ENCODE data around the gene ALDH18A1. TPM values are rescaled to one million over a fixed set of nuclear protein-coding genes. Genes with fewer than 3 reads are reported as not detected.
"Not testable (repeated sequence)": the region's sequence is repeated elsewhere in the genome, so short reads cannot be mapped to it uniquely, and the experiment has no call there.

ALDH18A1 gene
- polyA plus RNA-seq, 1 experiment = 125 TPM

DNA sequence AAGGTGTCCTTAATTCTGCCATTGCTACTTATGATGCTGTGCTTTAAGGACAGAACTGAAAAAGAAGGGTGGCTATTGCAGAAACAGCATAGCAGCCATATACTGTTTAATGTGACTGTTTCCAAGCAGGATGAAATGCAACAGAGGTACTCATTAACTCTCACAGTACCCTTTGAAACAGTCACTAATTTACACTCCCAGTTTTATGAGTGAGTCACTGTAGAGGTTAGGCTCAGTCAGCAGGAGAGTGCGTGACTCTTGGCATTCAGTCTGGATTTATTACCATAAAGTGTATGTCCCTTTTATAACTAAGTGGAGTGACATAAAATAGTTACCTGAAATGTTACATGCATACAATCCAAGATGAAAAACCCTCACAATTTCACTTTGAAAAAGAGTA, 27.7 kb downstream of the ALDH18A1 start:
- no peak for DNase-seq (ENCODE audit: low read depth, low spot score)
- CTCF ChIA-PET = interaction anchor here (1.4 kb wide), 1 partner anchor 28 kb away, joined by 4 read pairs; no protein-coding TSS in a partner anchor
- no peaks in the 10 kb centered on the region for H3K27me3 ChIP-seq (ENCODE audit: control insufficient read depth, insufficient read depth, low read length)
- TF ChIP-seq, protein P1, sequence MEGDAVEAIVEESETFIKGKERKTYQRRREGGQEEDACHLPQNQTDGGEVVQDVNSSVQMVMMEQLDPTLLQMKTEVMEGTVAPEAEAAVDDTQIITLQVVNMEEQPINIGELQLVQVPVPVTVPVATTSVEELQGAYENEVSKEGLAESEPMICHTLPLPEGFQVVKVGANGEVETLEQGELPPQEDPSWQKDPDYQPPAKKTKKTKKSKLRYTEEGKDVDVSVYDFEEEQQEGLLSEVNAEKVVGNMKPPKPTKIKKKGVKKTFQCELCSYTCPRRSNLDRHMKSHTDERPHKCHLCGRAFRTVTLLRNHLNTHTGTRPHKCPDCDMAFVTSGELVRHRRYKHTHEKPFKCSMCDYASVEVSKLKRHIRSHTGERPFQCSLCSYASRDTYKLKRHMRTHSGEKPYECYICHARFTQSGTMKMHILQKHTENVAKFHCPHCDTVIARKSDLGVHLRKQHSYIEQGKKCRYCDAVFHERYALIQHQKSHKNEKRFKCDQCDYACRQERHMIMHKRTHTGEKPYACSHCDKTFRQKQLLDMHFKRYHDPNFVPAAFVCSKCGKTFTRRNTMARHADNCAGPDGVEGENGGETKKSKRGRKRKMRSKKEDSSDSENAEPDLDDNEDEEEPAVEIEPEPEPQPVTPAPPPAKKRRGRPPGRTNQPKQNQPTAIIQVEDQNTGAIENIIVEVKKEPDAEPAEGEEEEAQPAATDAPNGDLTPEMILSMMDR (IDR thresholded peaks at IDR 0.05; ENCODE audit: low read depth, low read length) = no peak
- no peak overlapping the region for H3K27ac ChIP-seq (ENCODE audit: low read depth, low read length)
- POLR2A ChIA-PET = no interaction called here
- no peak overlapping the region for H3K4me3 ChIP-seq (ENCODE audit: low read depth, low read length)
- H3K9me3 ChIP-seq (ENCODE audit: control insufficient read depth, insufficient read depth, low read length) = no peaks in the 10 kb centered on the region

DNA sequence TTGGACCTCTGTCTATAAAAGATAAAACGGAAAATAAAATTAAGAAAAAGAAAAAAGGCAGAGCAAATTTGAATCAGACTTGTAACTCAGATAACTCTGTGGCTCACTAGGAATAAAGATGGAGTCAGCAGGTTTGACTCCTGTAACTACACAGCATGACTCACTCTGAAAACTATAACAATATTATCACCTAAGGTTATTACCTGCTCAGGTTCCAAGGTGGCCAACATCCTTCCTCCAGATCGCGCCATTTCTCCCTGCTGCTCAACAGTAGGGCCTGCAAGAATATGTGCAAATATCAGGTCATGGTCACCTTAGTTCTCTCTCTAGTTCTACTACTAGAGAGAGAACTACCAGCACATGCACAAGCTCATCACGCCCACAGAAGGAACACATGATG, 30.0 kb downstream of the ALDH18A1 start:
- Histone ChIP-seq H3K9me3 (ENCODE audit: control insufficient read depth, insufficient read depth, low read length) (no peaks in the 10 kb centered on the region), H3K27ac (ENCODE audit: low read depth, low read length) (no peak overlapping the region), H3K4me3 (ENCODE audit: low read depth, low read length) (no peak overlapping the region), H3K27me3 (ENCODE audit: control insufficient read depth, insufficient read depth, low read length) (no peaks in the 10 kb centered on the region)
- ChIA-PET POLR2A (no interaction called here), CTCF (interaction anchor here (0.7 kb wide), 1 partner anchor 196 kb away, joined by 3 read pairs; no protein-coding TSS in a partner anchor)
- DNase-seq (ENCODE audit: low read depth, low spot score) = no peak
- TF ChIP-seq, protein P1 (IDR thresholded peaks at IDR 0.05; ENCODE audit: low read depth, low read length) = no peak

DNA sequence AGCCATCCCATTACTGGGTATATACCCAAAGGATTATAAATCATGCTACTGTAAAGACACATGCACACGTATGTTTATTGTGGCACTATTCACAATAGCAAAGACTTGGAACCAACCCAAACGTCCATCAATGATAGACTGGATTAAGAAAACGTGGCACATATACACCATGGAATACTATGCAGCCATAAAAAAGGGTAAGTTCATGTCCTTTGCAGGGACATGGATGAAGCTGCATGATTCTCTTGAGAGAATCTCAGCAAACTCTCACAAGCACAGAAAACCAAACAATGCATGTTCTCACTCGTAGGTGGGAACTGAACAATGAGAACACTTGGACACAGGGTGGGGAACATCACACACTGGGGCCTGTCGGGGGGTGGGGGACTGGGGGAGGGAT, 36.1 kb downstream of the ALDH18A1 start:
- H3K27ac ChIP-seq (ENCODE audit: low read depth, low read length); H3K4me3 ChIP-seq (ENCODE audit: low read depth, low read length); H3K27me3 ChIP-seq (ENCODE audit: control insufficient read depth, insufficient read depth, low read length); DNase-seq (ENCODE audit: low read depth, low spot score); H3K9me3 ChIP-seq (ENCODE audit: control insufficient read depth, insufficient read depth, low read length); POLR2A ChIA-PET: not testable (repeated sequence)
- CTCF ChIA-PET = interaction anchor here (0.7 kb wide), 1 partner anchor 610 kb away, joined by 3 read pairs; no protein-coding TSS in a partner anchor

DNA sequence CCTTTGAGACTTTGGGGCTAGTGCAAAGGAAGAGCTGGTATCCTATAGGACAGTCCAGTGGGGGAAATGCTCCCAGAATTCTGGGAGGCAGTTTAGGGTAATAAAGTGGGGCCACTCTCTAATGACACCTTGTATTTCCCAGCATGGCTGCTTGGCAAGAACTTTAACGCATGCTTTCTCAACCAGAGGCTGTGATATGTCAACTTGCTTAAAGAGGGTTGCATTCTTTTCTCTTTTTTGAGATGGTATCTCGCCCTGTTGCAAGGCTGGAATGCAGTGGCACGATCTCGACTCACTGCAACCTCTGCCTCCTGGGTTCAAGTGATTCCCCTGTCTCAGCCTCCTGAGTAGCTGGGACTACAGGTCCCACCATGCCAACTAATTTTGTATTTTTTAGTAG, 38.4 kb downstream of the ALDH18A1 start:
- no peak overlapping the region for H3K27ac ChIP-seq (ENCODE audit: low read depth, low read length)
- POLR2A ChIA-PET = no interaction called here
- H3K9me3 ChIP-seq (ENCODE audit: control insufficient read depth, insufficient read depth, low read length) = peaks cover 3% of the 10 kb centered on the region; the same call in 1 of the 2 replicates
- no peaks in the 10 kb centered on the region for H3K27me3 ChIP-seq (ENCODE audit: control insufficient read depth, insufficient read depth, low read length)
- TF ChIP-seq, protein P1 (IDR thresholded peaks at IDR 0.05; ENCODE audit: low read depth, low read length) = no peak
- CTCF ChIA-PET = interaction anchor here (1.4 kb wide), 1 partner anchor 76 kb away, joined by 4 read pairs; the partner anchor contains the start of gene TCTN3
- no peak overlapping the region for H3K4me3 ChIP-seq (ENCODE audit: low read depth, low read length)
- no peak for DNase-seq (ENCODE audit: low read depth, low spot score)

DNA sequence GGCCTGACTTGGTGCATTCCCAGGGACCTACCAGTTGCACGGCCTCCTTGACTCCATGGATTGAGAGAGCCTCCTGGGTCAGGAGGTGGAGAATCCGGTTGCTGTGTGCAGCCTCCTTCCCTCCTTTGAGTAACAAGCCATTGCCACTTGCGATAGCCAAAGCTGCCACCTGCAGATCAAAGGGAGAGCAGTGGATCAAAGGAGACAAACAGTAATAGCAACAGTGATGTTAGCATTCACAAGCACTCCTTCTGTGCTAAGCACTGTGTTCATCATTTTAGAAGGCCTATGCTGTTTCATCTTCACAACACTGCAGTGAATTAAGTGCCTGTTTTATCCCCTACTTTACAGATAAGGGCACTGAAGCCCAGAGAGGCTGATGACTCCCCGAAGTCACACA, 40.1 kb downstream of the ALDH18A1 start:
- CTCF ChIA-PET = no interaction called here
- TF ChIP-seq, protein P1 (IDR thresholded peaks at IDR 0.05; ENCODE audit: low read depth, low read length) = no peak
- DNase-seq (ENCODE audit: low read depth, low spot score) = no peak
- H3K27ac ChIP-seq (ENCODE audit: low read depth, low read length) = no peak overlapping the region
- H3K4me3 ChIP-seq (ENCODE audit: low read depth, low read length) = no peak overlapping the region
- H3K9me3 ChIP-seq (ENCODE audit: control insufficient read depth, insufficient read depth, low read length) = peaks cover 3% of the 10 kb centered on the region; the same call in 1 of the 2 replicates
- no peaks in the 10 kb centered on the region for H3K27me3 ChIP-seq (ENCODE audit: control insufficient read depth, insufficient read depth, low read length)
- POLR2A ChIA-PET = no interaction called here

Data from AG04450 (cell line).